HepG2 (cell line): ENCODE data around the gene NKD1. TPM values are rescaled to one million over a fixed set of nuclear protein-coding genes. Genes with fewer than 3 reads are reported as not detected.

Experiments used
- ETV5 ChIP-seq: IDR thresholded peaks from 2 replicates; pipeline ENCODE4 v1.6.1; 2018; ENCODE audit warnings: missing biosample characterization, missing genetic modification reagents, inconsistent platforms, borderline replicate concordance
- JARID2 ChIP-seq: sonication (generic); formaldehyde crosslinking; IDR thresholded peaks from 2 replicates; pipeline ENCODE4 v1.8.1; 2023; ENCODE audit warnings: missing genetic modification reagents, inconsistent platforms; ENCODE audit not compliant: insufficient replicate concordance
- MATR3 ChIP-seq: sonication (generic); formaldehyde crosslinking; IDR thresholded peaks from 2 replicates; pipeline ENCODE4 v1.4.0; 2020; ENCODE audit warnings: missing genetic modification reagents
- MED1 ChIP-seq: sonication (generic); formaldehyde crosslinking; IDR thresholded peaks from 2 replicates; pipeline ENCODE4 v1.4.0; 2020; ENCODE audit warnings: missing genetic modification reagents
- TARDBP ChIP-seq: sonication (generic); formaldehyde crosslinking; IDR thresholded peaks from 2 replicates; pipeline ENCODE4 v1.8.0; 2022; ENCODE audit warnings: mild to moderate bottlenecking, missing genetic modification reagents
- ZKSCAN5 ChIP-seq: sonication (generic); formaldehyde crosslinking; IDR thresholded peaks from 2 replicates; pipeline ENCODE4 v1.5.1; 2020; ENCODE audit warnings: mild to moderate bottlenecking, missing genetic modification reagents
- ZMYM2 ChIP-seq: sonication (generic); formaldehyde crosslinking; IDR thresholded peaks from 2 replicates; pipeline ENCODE4 v1.8.0; 2022; ENCODE audit warnings: mild to moderate bottlenecking, missing genetic modification reagents
- ZNF550 ChIP-seq: sonication (generic); formaldehyde crosslinking; IDR thresholded peaks from 2 replicates; pipeline ENCODE4 v1.4.0; 2020; ENCODE audit warnings: mild to moderate bottlenecking, missing genetic modification reagents, borderline replicate concordance
- ZNF652 ChIP-seq: IDR thresholded peaks from 2 replicates; pipeline ENCODE4 v1.6.1; 2016; ENCODE audit warnings: low read depth, borderline replicate concordance
- ZNF746 ChIP-seq: sonication (generic); formaldehyde crosslinking; IDR thresholded peaks from 2 replicates; pipeline ENCODE4 v1.8.0; 2022; ENCODE audit warnings: mild to moderate bottlenecking, missing genetic modification reagents
- ZNF772 ChIP-seq: sonication (generic); formaldehyde crosslinking; IDR thresholded peaks from 2 replicates; pipeline ENCODE4 v1.5.0; 2020; ENCODE audit warnings: mild to moderate bottlenecking, missing genetic modification reagents
- polyA plus RNA-seq, 8 experiments: library from polyadenylated mRNA; depleted of rRNA in 3 of 8; stranded (reverse) in 7 of 8; unstranded in 1 of 8; fragments of >200 nt; fragmentation: Illumina TruSeq in 4 of 8; extraction: Trizol in 4 of 8; gene quantifications; 2 replicates each; pipeline versions ENCODE4 v1.2.1 to v1.2.3, GENCODE V29; 2011 to 2016; ENCODE audit warnings: low read depth in 4 of 8, missing spikeins in 1 of 8, mixed read lengths in 1 of 8; ENCODE audit not compliant: insufficient read depth in 1 of 8
- total RNA-seq, 5 experiments: library from RNA; depleted of rRNA; stranded (reverse); fragments of >200 nt; fragmentation: Illumina TruSeq; extraction: Trizol; gene quantifications; 2 replicates each; pipeline ENCODE4 v1.2.3, GENCODE V29; 2016; ENCODE audit warnings: low read depth in 1 of 5
- TF ChIP-seq, protein P1 (sequence below): sonication (generic); formaldehyde crosslinking; IDR thresholded peaks from 2 replicates; pipeline ENCODE4 v1.5.1; 2020; ENCODE audit warnings: mild to moderate bottlenecking, missing genetic modification reagents, borderline replicate concordance
- TF ChIP-seq, protein P2 (sequence below): sonication (generic); formaldehyde crosslinking; IDR thresholded peaks from 2 replicates; pipeline ENCODE4 v1.4.0; 2020; ENCODE audit warnings: mild to moderate bottlenecking, missing genetic modification reagents
- TF ChIP-seq, protein P3 (sequence below): IDR thresholded peaks from 2 replicates; pipeline ENCODE4 v1.6.1; 2016; ENCODE audit warnings: missing biosample characterization, missing genetic modification reagents, low read depth
- TF ChIP-seq, protein P4 (sequence below): sonication (generic); formaldehyde crosslinking; IDR thresholded peaks from 2 replicates; pipeline ENCODE4 v1.8.0; 2022; ENCODE audit warnings: mild to moderate bottlenecking, missing genetic modification reagents

NKD1 gene
- total and polyA plus RNA-seq, 2 of the 13 experiments (the other 11 are each of a cell fraction or from before 2014, with no cell fraction given) = 70.4 to 121 TPM

DNA sequence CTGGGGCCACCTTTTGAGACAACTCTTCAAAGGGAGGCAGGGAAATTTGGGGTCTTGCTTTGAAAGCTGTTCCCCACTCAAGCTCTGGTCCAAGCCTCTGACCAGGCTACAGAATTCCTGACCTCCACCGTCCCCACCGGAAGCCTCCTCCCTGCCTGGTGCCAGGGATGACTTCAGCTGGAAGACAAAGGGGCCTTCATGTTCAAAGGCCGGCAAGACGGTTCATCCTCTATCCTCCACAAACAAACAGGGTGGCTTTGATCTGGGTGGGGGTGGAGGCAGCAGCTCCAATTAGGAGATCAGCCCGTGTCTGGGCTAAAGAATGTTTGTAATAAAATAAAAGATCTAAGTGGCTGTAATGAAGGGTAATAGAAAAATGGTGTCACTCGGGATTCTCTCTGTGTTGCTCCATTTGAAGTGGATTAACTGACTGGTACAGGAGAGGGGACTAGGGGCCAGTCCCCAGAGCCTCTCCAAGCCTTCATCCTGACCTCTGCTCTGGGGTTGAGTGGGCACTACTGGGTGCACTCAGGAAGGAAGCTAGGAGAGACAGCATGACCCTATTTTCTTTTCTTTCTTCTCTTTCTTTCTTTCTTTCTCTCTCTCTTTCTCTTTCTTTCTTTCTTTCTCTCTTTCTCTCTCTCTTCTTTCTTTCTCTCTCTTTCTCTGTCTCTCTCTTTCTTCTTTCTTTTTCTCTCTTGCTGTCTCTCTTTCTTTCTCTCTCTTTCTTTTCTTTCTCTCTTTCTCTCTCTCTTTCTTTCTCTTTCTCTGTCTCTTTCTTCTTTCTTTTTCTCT, 27.5 kb upstream of the NKD1 start (continued):
- TF ChIP-seq ZNF772 (CRISPR knock-in tag) (peak; percentile 60; the same call in 1 of the 2 replicates), ZNF746 (peak; percentile 94), TARDBP (CRISPR knock-in tag) (peak; percentile 96), MATR3 (CRISPR knock-in tag) (no peak), ZKSCAN5 (CRISPR knock-in tag) (no peak), MED1 (CRISPR knock-in tag) (peak; percentile 97), JARID2 (CRISPR knock-in tag) (no peak), ZNF550 (CRISPR knock-in tag) (no peak), ZMYM2 (CRISPR knock-in tag) (peak; percentile 56; the same call in 1 of the 2 replicates), ZNF652 (CRISPR knock-in tag) (peak; percentile 41; the same call in 1 of the 2 replicates), ETV5 (peak; percentile 100)
- TF ChIP-seq, protein P1, sequence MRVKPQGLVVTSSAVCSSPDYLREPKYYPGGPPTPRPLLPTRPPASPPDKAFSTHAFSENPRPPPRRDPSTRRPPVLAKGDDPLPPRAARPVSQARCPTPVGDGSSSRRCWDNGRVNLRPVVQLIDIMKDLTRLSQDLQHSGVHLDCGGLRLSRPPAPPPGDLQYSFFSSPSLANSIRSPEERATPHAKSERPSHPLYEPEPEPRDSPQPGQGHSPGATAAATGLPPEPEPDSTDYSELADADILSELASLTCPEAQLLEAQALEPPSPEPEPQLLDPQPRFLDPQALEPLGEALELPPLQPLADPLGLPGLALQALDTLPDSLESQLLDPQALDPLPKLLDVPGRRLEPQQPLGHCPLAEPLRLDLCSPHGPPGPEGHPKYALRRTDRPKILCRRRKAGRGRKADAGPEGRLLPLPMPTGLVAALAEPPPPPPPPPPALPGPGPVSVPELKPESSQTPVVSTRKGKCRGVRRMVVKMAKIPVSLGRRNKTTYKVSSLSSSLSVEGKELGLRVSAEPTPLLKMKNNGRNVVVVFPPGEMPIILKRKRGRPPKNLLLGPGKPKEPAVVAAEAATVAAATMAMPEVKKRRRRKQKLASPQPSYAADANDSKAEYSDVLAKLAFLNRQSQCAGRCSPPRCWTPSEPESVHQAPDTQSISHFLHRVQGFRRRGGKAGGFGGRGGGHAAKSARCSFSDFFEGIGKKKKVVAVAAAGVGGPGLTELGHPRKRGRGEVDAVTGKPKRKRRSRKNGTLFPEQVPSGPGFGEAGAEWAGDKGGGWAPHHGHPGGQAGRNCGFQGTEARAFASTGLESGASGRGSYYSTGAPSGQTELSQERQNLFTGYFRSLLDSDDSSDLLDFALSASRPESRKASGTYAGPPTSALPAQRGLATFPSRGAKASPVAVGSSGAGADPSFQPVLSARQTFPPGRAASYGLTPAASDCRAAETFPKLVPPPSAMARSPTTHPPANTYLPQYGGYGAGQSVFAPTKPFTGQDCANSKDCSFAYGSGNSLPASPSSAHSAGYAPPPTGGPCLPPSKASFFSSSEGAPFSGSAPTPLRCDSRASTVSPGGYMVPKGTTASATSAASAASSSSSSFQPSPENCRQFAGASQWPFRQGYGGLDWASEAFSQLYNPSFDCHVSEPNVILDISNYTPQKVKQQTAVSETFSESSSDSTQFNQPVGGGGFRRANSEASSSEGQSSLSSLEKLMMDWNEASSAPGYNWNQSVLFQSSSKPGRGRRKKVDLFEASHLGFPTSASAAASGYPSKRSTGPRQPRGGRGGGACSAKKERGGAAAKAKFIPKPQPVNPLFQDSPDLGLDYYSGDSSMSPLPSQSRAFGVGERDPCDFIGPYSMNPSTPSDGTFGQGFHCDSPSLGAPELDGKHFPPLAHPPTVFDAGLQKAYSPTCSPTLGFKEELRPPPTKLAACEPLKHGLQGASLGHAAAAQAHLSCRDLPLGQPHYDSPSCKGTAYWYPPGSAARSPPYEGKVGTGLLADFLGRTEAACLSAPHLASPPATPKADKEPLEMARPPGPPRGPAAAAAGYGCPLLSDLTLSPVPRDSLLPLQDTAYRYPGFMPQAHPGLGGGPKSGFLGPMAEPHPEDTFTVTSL = peak; percentile 97
- TF ChIP-seq, protein P2, sequence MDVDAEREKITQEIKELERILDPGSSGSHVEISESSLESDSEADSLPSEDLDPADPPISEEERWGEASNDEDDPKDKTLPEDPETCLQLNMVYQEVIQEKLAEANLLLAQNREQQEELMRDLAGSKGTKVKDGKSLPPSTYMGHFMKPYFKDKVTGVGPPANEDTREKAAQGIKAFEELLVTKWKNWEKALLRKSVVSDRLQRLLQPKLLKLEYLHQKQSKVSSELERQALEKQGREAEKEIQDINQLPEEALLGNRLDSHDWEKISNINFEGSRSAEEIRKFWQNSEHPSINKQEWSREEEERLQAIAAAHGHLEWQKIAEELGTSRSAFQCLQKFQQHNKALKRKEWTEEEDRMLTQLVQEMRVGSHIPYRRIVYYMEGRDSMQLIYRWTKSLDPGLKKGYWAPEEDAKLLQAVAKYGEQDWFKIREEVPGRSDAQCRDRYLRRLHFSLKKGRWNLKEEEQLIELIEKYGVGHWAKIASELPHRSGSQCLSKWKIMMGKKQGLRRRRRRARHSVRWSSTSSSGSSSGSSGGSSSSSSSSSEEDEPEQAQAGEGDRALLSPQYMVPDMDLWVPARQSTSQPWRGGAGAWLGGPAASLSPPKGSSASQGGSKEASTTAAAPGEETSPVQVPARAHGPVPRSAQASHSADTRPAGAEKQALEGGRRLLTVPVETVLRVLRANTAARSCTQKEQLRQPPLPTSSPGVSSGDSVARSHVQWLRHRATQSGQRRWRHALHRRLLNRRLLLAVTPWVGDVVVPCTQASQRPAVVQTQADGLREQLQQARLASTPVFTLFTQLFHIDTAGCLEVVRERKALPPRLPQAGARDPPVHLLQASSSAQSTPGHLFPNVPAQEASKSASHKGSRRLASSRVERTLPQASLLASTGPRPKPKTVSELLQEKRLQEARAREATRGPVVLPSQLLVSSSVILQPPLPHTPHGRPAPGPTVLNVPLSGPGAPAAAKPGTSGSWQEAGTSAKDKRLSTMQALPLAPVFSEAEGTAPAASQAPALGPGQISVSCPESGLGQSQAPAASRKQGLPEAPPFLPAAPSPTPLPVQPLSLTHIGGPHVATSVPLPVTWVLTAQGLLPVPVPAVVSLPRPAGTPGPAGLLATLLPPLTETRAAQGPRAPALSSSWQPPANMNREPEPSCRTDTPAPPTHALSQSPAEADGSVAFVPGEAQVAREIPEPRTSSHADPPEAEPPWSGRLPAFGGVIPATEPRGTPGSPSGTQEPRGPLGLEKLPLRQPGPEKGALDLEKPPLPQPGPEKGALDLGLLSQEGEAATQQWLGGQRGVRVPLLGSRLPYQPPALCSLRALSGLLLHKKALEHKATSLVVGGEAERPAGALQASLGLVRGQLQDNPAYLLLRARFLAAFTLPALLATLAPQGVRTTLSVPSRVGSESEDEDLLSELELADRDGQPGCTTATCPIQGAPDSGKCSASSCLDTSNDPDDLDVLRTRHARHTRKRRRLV (CRISPR knock-in tag) = no peak
- TF ChIP-seq, protein P3, sequence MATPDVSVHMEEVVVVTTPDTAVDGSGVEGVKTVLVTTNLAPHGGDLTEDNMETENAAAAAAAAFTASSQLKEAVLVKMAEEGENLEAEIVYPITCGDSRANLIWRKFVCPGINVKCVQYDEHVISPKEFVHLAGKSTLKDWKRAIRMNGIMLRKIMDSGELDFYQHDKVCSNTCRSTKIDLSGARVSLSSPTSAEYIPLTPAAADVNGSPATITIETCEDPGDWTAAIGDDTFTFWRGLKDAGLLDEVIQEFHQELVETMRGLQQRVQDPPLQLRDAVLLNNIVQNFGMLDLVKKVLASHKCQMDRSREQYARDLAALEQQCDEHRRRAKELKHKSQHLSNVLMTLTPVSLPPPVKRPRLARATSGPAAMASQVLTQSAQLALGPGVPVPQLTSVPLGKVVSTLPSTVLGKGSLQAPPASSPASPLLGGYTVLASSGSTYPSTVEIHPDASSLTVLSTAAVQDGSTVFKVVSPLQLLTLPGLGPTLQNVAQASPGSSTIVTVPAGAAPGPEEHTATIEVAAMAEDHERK (CRISPR knock-in tag) = no peak
- TF ChIP-seq, protein P4, sequence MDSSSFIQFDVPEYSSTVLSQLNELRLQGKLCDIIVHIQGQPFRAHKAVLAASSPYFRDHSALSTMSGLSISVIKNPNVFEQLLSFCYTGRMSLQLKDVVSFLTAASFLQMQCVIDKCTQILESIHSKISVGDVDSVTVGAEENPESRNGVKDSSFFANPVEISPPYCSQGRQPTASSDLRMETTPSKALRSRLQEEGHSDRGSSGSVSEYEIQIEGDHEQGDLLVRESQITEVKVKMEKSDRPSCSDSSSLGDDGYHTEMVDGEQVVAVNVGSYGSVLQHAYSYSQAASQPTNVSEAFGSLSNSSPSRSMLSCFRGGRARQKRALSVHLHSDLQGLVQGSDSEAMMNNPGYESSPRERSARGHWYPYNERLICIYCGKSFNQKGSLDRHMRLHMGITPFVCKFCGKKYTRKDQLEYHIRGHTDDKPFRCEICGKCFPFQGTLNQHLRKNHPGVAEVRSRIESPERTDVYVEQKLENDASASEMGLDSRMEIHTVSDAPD (CRISPR knock-in tag) = peak; percentile 63; the same call in 1 of the 2 replicates
